Caco-2 (cell line): ENCODE results near the gene TAF3. TPM values are rescaled to one million over a fixed set of nuclear protein-coding genes. Genes with fewer than 3 reads are reported as not detected.

ENCODE experiments used
- BruUV-seq: library from RNA; stranded (reverse); fragments of 400-500 nt; replicated peaks from 2 replicates; lab custom pipeline; 2021; lab: Mats Ljungman, UMichigan
- CTCF ChIA-PET: fragments of 300-600 bp; sonication (Branson Sonifier 250); formaldehyde crosslinking; loops from one replicate; lab custom pipeline; 2022; ENCODE audit warnings: antibody characterized with exemption; lab: Charles Lee
- POLR2A ChIA-PET: fragments of 300-600 bp; sonication (Branson Sonifier 250); formaldehyde crosslinking; loops from one replicate; lab custom pipeline; 2022; ENCODE audit warnings: antibody characterized with exemption; lab: Charles Lee
- DNase-seq, 2 experiments: peaks; one replicate each; pipeline versions ENCODE4 v3.0.0 to v3.0.0-alpha.2; 2020 to 2022
- H3K27me3 ChIP-seq: replicated peaks from 2 replicates; pipeline ENCODE4 v1.6.0; 2011; ENCODE audit warnings: low read length; ENCODE audit not compliant: control insufficient read depth, insufficient read depth
- H3K36me3 ChIP-seq: 2 replicates; pipeline ENCODE4 v1.5.1; 2011; ENCODE audit warnings: low read length; ENCODE audit not compliant: control insufficient read depth, insufficient read depth
- H3K4me1 ChIP-seq: fragments of 250-450 bp; sonication (Bioruptor Pico); 2 replicates; pipeline ENCODE4 v1.5.1; 2020; ENCODE audit warnings: mild to moderate bottlenecking
- H3K4me3 ChIP-seq: 2 replicates; pipeline ENCODE4 v1.5.1; 2011; ENCODE audit warnings: low read depth, mild to moderate bottlenecking, control low read depth, low read length
- H3K9me3 ChIP-seq: fragments of 250-450 bp; sonication (Bioruptor Pico); 2 replicates; pipeline ENCODE4 v1.5.1; 2020; ENCODE audit warnings: mild to moderate bottlenecking, moderate library complexity
- H3K27ac Mint-ChIP-seq: one replicate; pipeline ENCODE4 v1.8.0; 2022; ENCODE audit warnings: mixed read lengths; ENCODE audit not compliant: unreplicated experiment
- H3K27me3 Mint-ChIP-seq: one replicate; pipeline ENCODE4 v1.8.0; 2022; ENCODE audit warnings: mixed read lengths; ENCODE audit not compliant: insufficient read depth, unreplicated experiment
- H3K36me3 Mint-ChIP-seq: one replicate; pipeline ENCODE4 v1.8.0; 2022; ENCODE audit warnings: mild to moderate bottlenecking, mixed read lengths; ENCODE audit not compliant: insufficient read depth, unreplicated experiment
- H3K4me1 Mint-ChIP-seq: one replicate; pipeline ENCODE4 v1.8.0; 2022; ENCODE audit warnings: low read depth, mixed read lengths; ENCODE audit not compliant: unreplicated experiment
- H3K4me3 Mint-ChIP-seq: one replicate; pipeline ENCODE4 v1.8.0; 2022; ENCODE audit warnings: mild to moderate bottlenecking, moderate library complexity, mixed read lengths; ENCODE audit not compliant: unreplicated experiment
- H3K9me3 Mint-ChIP-seq: one replicate; pipeline ENCODE4 v1.8.0; 2022; ENCODE audit warnings: mixed read lengths; ENCODE audit not compliant: unreplicated experiment
- intact Hi-C: fragments of 100-400 bp; cut with micrococcal nuclease; formaldehyde crosslinking; loops from one replicate; pipeline ENCODE4 v1.10.0; 2022; ENCODE audit not compliant: unreplicated experiment
- total RNA-seq: library from RNA; stranded (reverse); gene quantifications from 2 replicates; pipeline ENCODE4 v1.2.3, GENCODE V29; 2022
- TF ChIP-seq, protein P1 (sequence below), 2 experiments: fragments of 200-600 bp in 1 of 2; IDR thresholded peaks; 1 replicate in 1 of 2; 2 replicates in 1 of 2; pipeline versions ENCODE4 v1.5.1 to v1.8.0; 2011 to 2022; ENCODE audit warnings: antibody characterized with exemption in 1 of 2, control low read depth in 1 of 2, inconsistent platforms in 1 of 2, low read depth in 1 of 2, low read length in 1 of 2, mild to moderate bottlenecking in 1 of 2, moderate library complexity in 1 of 2; ENCODE audit not compliant: insufficient read depth in 1 of 2, severe bottlenecking in 1 of 2, unreplicated experiment in 1 of 2

TAF3 gene
- total RNA-seq, 1 experiment from 2014 or later = 30.6 TPM

- peak; percentile 85 to 93 for DNase-seq
- Mint-ChIP-seq H3K9me3 (no peaks in the 10 kb centered on the region), H3K4me3 (no peak overlapping the region), H3K27me3 (no peaks in the 10 kb centered on the region), H3K27ac (peak overlapping the region; percentile 30), H3K36me3 (no peaks in the 10 kb centered on the region), H3K4me1 (peaks cover 42% of the 10 kb centered on the region)
- Histone ChIP-seq H3K27me3 (no peaks in the 10 kb centered on the region), H3K36me3 (no peaks in the 10 kb centered on the region), H3K4me1 (peaks cover 23% of the 10 kb centered on the region), H3K4me3 (no peak overlapping the region), H3K9me3 (no peaks in the 10 kb centered on the region)
- POLR2A ChIA-PET = interaction anchor here (0.5 kb wide), 1 partner anchor 121 kb away, joined by 4 read pairs; the partner anchor contains the start of genes ATP5F1C and KIN
- CTCF ChIA-PET = no interaction called here
- TF ChIP-seq, protein P1, sequence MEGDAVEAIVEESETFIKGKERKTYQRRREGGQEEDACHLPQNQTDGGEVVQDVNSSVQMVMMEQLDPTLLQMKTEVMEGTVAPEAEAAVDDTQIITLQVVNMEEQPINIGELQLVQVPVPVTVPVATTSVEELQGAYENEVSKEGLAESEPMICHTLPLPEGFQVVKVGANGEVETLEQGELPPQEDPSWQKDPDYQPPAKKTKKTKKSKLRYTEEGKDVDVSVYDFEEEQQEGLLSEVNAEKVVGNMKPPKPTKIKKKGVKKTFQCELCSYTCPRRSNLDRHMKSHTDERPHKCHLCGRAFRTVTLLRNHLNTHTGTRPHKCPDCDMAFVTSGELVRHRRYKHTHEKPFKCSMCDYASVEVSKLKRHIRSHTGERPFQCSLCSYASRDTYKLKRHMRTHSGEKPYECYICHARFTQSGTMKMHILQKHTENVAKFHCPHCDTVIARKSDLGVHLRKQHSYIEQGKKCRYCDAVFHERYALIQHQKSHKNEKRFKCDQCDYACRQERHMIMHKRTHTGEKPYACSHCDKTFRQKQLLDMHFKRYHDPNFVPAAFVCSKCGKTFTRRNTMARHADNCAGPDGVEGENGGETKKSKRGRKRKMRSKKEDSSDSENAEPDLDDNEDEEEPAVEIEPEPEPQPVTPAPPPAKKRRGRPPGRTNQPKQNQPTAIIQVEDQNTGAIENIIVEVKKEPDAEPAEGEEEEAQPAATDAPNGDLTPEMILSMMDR (IDR thresholded peaks at IDR 0.05; ENCODE audit: insufficient read depth in 1 of 2, low read depth in 1 of 2, low read length in 1 of 2, severe bottlenecking in 1 of 2, unreplicated experiment in 1 of 2) = no peak
- intact Hi-C loops = loop anchor here (2.0 kb wide), 4 partner anchors 22 to 52 kb away; no protein-coding TSS in a partner anchor
- BruUV-seq = no TSS peak
Measured at GRCh38 chr10:7908541-7909210, 90.4 kb downstream of the TAF3 start.

- peaks cover 14% of the 10 kb centered on the region for H3K4me1 Mint-ChIP-seq
- no peak overlapping the region for H3K4me3 ChIP-seq
- POLR2A ChIA-PET = no interaction called here
- CTCF ChIA-PET = no interaction called here
- DNase-seq = no peak
- no TSS peak for BruUV-seq
- no peaks in the 10 kb centered on the region for H3K27me3 Mint-ChIP-seq
- TF ChIP-seq, protein P1 (IDR thresholded peaks at IDR 0.05; ENCODE audit: insufficient read depth in 1 of 2, low read depth in 1 of 2, low read length in 1 of 2, severe bottlenecking in 1 of 2, unreplicated experiment in 1 of 2) = no peak
- no peak overlapping the region for H3K4me3 Mint-ChIP-seq
- H3K36me3 Mint-ChIP-seq = no peaks in the 10 kb centered on the region
- intact Hi-C loops = no loop called here
- no peaks in the 10 kb centered on the region for H3K36me3 ChIP-seq
- H3K9me3 ChIP-seq = no peaks in the 10 kb centered on the region
- no peaks in the 10 kb centered on the region for H3K9me3 Mint-ChIP-seq
- no peak overlapping the region for H3K27ac Mint-ChIP-seq
- peaks cover 13% of the 10 kb centered on the region for H3K4me1 ChIP-seq
- no peaks in the 10 kb centered on the region for H3K27me3 ChIP-seq
Measured at GRCh38 chr10:7913126-7913872, 95.0 kb downstream of the TAF3 start.

DNA sequence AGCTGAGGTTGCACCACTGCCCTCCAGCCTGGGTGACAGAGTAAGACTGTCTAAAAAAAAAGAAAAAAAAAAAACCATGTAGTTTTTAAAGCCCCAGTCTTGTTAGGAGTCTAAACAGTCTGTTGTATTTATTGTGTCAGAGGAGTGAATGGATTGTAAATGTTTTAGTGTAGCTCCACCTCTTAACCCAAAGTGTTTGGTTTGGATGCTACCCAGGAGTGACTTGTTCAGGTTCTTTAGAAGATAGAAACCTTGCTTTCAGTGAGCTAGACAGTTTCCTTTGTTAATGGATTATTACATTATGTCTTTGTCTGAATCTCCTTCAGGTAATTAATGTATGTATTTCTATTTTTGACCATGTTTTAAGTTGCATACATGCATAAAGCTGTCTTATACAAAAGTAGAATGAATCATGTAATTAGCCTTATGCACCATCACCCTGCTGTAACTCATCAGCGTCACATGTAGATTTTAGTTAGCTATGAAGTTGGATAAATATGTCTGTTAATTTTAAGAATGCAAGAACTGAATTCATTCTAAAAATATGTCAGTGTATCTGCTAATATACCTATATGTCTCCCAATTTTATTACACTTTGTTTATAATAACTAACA, 97.7 kb downstream of the TAF3 start:
- Histone ChIP-seq H3K27me3 (no peaks in the 10 kb centered on the region), H3K4me3 (no peak overlapping the region), H3K36me3 (no peaks in the 10 kb centered on the region), H3K4me1 (0 out of 2 replicates have a peak, but pooled peaks cover under 1% of the 10 kb centered on the region), H3K9me3 (no peaks in the 10 kb centered on the region)
- DNase-seq = no peak
- ChIA-PET POLR2A (no interaction called here), CTCF (no interaction called here)
- no peak overlapping the region for H3K27ac Mint-ChIP-seq
- H3K36me3 Mint-ChIP-seq = no peaks in the 10 kb centered on the region
- TF ChIP-seq, protein P1 (IDR thresholded peaks at IDR 0.05; ENCODE audit: insufficient read depth in 1 of 2, low read depth in 1 of 2, low read length in 1 of 2, severe bottlenecking in 1 of 2, unreplicated experiment in 1 of 2) = no peak
- no peaks in the 10 kb centered on the region for H3K27me3 Mint-ChIP-seq
- intact Hi-C loops = no loop called here
- no peak overlapping the region for H3K4me3 Mint-ChIP-seq
- BruUV-seq = no TSS peak
- no peaks in the 10 kb centered on the region for H3K4me1 Mint-ChIP-seq
- H3K9me3 Mint-ChIP-seq = no peaks in the 10 kb centered on the region
